Nephron (organoid): ENCODE measurements around the gene DFFA.

Experiments
- H3K27ac Mint-ChIP-seq, 3 experiments: 2 replicates each; pipeline ENCODE4 v1.8.0; 2020; ENCODE audit warnings: mixed read lengths in 3 of 3, mild to moderate bottlenecking in 2 of 3, moderate library complexity in 1 of 3
- H3K27me3 Mint-ChIP-seq: 2 replicates; pipeline ENCODE4 v1.8.0; 2021; ENCODE audit warnings: low read depth, mild to moderate bottlenecking, moderate library complexity, mixed read lengths
- H3K36me3 Mint-ChIP-seq: 2 replicates; pipeline ENCODE4 v1.8.0; 2020; ENCODE audit warnings: low read depth, mixed read lengths
- H3K4me1 Mint-ChIP-seq: 2 replicates; pipeline ENCODE4 v1.8.0; 2020; ENCODE audit warnings: mixed read lengths
- H3K4me3 Mint-ChIP-seq, 3 experiments: 2 replicates each; pipeline ENCODE4 v1.8.0; 2020; ENCODE audit warnings: mild to moderate bottlenecking in 3 of 3, mixed read lengths in 3 of 3, moderate library complexity in 2 of 3
- H3K9me3 Mint-ChIP-seq: 2 replicates; pipeline ENCODE4 v1.8.0; 2020; ENCODE audit warnings: mixed read lengths
- CTCF ChIP-seq, 3 experiments: fragments of 200-600 bp; sonication (generic); IDR thresholded peaks; one replicate each; pipeline ENCODE4 v1.5.0; 2021; ENCODE audit warnings: antibody characterized with exemption in 3 of 3; ENCODE audit not compliant: unreplicated experiment in 3 of 3

Gene DFFA

DNA sequence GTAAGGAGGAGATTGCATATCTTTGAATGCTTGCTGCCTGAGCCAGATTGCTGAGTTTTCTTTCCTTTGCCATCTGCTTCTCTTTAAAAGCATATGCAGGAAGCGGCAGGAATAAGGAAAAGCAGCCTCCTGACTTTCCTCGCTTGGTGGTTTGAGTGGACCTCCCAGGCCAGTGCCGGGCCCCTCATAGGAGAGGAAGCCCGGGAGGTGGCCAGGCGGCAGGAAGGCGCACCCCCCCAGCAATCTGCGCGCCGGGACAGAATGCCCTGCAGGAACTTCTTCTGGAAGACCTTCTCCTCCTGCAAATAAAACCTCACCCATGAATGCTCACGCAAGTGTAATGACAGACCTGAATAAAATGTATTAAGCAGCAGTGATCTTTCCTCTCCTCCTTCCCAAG, 21.0 kb downstream of the DFFA start:
- peak overlapping the region; percentile 3 to 26 (median 8) for H3K4me3 Mint-ChIP-seq
- no peaks in the 10 kb centered on the region for H3K9me3 Mint-ChIP-seq
- TF ChIP-seq CTCF (IDR thresholded peaks at IDR 0.05; ENCODE audit: unreplicated experiment in 3 of 3): no peak
- no peaks in the 10 kb centered on the region for H3K27me3 Mint-ChIP-seq
- H3K4me1 Mint-ChIP-seq: peaks cover 23% of the 10 kb centered on the region
- peak overlapping the region; percentile 64 to 86 (median 77) for H3K27ac Mint-ChIP-seq
- H3K36me3 Mint-ChIP-seq: peaks cover 13% of the 10 kb centered on the region

GRCh38 chr1:10450836-10451235, 21.5 kb downstream of the DFFA start:
- Mint-ChIP-seq H3K27ac (peak overlapping the region; percentile 64 to 86 (median 77)), H3K27me3 (no peaks in the 10 kb centered on the region), H3K4me3 (peak overlapping the region; percentile 3 to 26 (median 8)), H3K36me3 (peaks cover 9% of the 10 kb centered on the region), H3K9me3 (no peaks in the 10 kb centered on the region), H3K4me1 (peaks cover 23% of the 10 kb centered on the region)
- no peak for TF ChIP-seq CTCF (IDR thresholded peaks at IDR 0.05; ENCODE audit: unreplicated experiment in 3 of 3)

GRCh38 chr1:10450156-10450814, 22.0 kb downstream of the DFFA start:
- no peak for TF ChIP-seq CTCF (IDR thresholded peaks at IDR 0.05; ENCODE audit: unreplicated experiment in 3 of 3)
- peak overlapping the region; percentile 26 to 46 (median 35) for H3K4me3 Mint-ChIP-seq
- H3K4me1 Mint-ChIP-seq: peaks cover 23% of the 10 kb centered on the region
- H3K27ac Mint-ChIP-seq: peak overlapping the region; percentile 69 to 86 (median 77)
- H3K27me3 Mint-ChIP-seq: no peaks in the 10 kb centered on the region
- peaks cover 9% of the 10 kb centered on the region for H3K36me3 Mint-ChIP-seq
- no peaks in the 10 kb centered on the region for H3K9me3 Mint-ChIP-seq

GRCh38 chr1:10449751-10450150, 22.6 kb downstream of the DFFA start, which contains the start of gene CORT:
CORT (plus strand) TSS chr1:10450031; CDS start chr1:10450224, 193 bp downstream.
- peak within 1 kb of the TSS; percentile 69 to 86 (median 77) for H3K27ac Mint-ChIP-seq
- no peaks in the 10 kb centered on the region for H3K27me3 Mint-ChIP-seq
- H3K4me1 Mint-ChIP-seq: peaks cover 23% of the 10 kb centered on the region
- no peak for TF ChIP-seq CTCF (IDR thresholded peaks at IDR 0.05; ENCODE audit: unreplicated experiment in 3 of 3)
- no peaks in the 10 kb centered on the region for H3K9me3 Mint-ChIP-seq
- peak within 1 kb of the TSS; percentile 26 to 46 (median 35) for H3K4me3 Mint-ChIP-seq
- H3K36me3 Mint-ChIP-seq: peaks cover 9% of the 10 kb centered on the region

- no peak overlapping the region for H3K4me3 Mint-ChIP-seq
- no peaks in the 10 kb centered on the region for H3K9me3 Mint-ChIP-seq
- TF ChIP-seq CTCF (IDR thresholded peaks at IDR 0.05; ENCODE audit: unreplicated experiment in 3 of 3): no peak
- H3K27me3 Mint-ChIP-seq: no peaks in the 10 kb centered on the region
- peaks cover 10% of the 10 kb centered on the region for H3K36me3 Mint-ChIP-seq
- peaks cover 23% of the 10 kb centered on the region for H3K4me1 Mint-ChIP-seq
- no peak overlapping the region for H3K27ac Mint-ChIP-seq
Measured at GRCh38 chr1:10446790-10447422, 25.4 kb downstream of the DFFA start.
